ENCODE measurements around the gene PORCN.
"Not testable (repeated sequence)": the region's sequence is repeated elsewhere in the genome, so short reads cannot be mapped to it uniquely, and the experiment has no call there.

PORCN gene

DNA sequence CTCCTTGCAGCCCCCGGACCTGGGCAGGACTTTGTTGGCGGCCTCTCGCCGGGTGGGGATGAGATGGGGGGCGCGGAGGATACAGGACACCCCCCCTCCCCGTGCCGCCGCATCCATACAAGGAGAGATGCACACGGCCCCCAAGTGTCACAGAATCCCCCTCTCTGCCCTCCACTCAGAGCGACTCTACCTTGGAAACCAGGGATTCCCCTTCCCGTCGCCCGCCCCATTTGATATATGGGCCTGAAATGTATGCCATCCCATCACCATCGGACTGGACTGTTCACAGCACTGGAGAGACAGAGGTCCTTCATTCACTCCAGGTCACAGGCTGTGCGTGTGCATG is 426 bp downstream of the PORCN start:
- in situ Hi-C loops (cut with MboI; ENCODE audit: low sequenced_read_pairs) = no loop called here
- Histone ChIP-seq H3K4me1 (peaks cover 13% of the 10 kb centered on the region), H3K27me3 (ENCODE audit: low read depth) (no peaks in the 10 kb centered on the region), H3K4me3 (peak overlapping the region; percentile 72), H3K36me3 (replicated peaks) (peaks cover 3% of the 10 kb centered on the region; the same call in 1 of the 2 replicates), H3K9me3 (no peaks in the 10 kb centered on the region)
- DNase-seq (ENCODE audit: low spot score in 2 of 2) = no peak

DNA sequence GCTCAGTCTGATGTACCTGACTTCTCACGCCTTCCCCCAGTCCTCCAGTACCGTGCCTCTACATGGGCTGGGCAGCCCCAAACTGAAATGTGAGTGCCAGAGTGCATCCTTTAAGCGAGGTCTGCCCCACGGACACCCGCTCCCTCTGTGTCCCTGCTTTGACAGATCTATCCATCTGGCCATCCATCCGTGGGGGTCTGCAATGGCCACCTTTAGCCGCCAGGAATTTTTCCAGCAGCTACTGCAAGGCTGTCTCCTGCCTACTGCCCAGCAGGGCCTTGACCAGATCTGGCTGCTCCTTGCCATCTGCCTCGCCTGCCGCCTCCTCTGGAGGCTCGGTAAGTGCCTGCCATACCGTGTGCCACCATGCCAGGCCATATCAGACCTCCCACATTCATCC is 827 bp downstream of the PORCN start:
- peak overlapping the region; percentile 72 for H3K4me3 ChIP-seq
- H3K27me3 ChIP-seq (ENCODE audit: low read depth) = no peaks in the 10 kb centered on the region
- in situ Hi-C loops (cut with MboI; ENCODE audit: low sequenced_read_pairs) = no loop called here
- H3K36me3 ChIP-seq (replicated peaks) = peaks cover 3% of the 10 kb centered on the region; the same call in 1 of the 2 replicates
- DNase-seq (ENCODE audit: low spot score in 2 of 2) = no peak
- H3K9me3 ChIP-seq = no peaks in the 10 kb centered on the region
- H3K4me1 ChIP-seq = peaks cover 13% of the 10 kb centered on the region

DNA sequence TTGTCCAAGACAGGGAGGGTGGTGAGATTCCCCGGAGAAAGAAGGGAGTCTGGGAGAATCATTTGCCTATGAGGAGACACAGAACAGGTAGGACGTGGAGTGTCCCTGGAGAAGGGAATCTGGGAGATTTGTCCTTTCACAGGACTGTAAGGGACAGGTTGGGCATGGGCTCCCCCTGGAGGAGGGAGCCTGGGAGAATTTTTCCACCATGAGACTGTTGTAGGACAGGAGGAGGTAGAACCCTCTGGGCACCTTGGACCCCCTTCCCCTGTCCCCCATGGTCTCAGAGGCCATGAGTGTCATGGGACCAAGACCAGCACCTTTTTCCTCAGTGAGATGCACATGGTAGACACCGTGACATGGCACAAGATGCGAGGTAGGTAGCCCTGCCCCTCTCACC is 2.8 kb downstream of the PORCN start:
- in situ Hi-C loops (cut with MboI; ENCODE audit: low sequenced_read_pairs) = no loop called here
- no peak overlapping the region for H3K4me3 ChIP-seq
- H3K9me3 ChIP-seq = no peaks in the 10 kb centered on the region
- DNase-seq (ENCODE audit: low spot score in 2 of 2) = peak in 1 of 2 experiments; percentile 39
- no peaks in the 10 kb centered on the region for H3K27me3 ChIP-seq (ENCODE audit: low read depth)
- H3K4me1 ChIP-seq = peaks cover 13% of the 10 kb centered on the region
- H3K36me3 ChIP-seq (replicated peaks) = peaks cover 3% of the 10 kb centered on the region; the same call in 1 of the 2 replicates

DNA sequence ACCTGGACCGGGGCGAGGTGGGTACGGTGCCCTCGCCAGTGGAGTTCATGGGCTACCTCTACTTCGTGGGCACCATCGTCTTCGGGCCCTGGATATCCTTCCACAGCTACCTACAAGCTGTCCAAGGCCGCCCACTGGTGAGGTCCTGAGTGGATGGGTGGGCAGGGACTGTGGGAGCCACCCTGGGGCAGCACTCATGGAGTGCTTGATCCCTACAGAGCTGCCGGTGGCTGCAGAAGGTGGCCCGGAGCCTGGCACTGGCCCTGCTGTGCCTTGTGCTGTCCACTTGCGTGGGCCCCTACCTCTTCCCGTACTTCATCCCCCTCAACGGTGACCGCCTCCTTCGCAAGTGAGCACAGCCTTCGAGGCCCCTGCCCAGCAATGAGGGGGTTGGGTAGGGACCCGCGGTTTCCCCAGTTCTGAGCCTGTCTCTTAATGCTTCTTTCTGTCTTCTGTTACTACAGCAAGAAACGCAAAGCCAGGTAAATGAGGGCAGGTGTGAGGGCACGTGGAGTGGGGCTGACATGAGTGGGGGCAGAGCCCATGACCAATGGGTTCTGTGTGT is 3.7 kb downstream of the PORCN start:
- DNase-seq (ENCODE audit: low spot score in 2 of 2) = no peak
- no peaks in the 10 kb centered on the region for H3K9me3 ChIP-seq
- in situ Hi-C loops (cut with MboI; ENCODE audit: low sequenced_read_pairs) = no loop called here
- H3K36me3 ChIP-seq (replicated peaks) = peaks cover 3% of the 10 kb centered on the region; the same call in 1 of the 2 replicates
- H3K4me3 ChIP-seq = no peak overlapping the region
- H3K4me1 ChIP-seq = peaks cover 6% of the 10 kb centered on the region
- H3K27me3 ChIP-seq (ENCODE audit: low read depth) = no peaks in the 10 kb centered on the region

DNA sequence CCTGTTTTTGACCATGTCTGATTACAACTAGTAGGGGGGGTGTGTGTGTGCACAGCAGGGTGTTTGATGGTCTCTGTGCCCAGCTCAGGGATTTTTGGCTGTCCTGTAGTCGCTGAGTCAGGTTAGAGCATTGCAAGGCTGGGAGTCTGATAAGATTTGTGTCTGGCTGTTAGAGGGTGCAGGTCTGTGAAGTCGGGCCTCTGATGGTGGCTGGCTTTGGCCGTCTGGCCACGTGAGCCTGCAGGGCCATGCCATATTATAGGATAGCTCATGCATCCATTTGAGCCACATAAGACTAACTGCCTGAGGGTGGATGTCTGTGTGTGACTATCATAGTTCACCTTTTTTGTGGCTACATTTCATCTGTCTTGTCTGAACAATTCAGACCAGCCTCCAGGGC is 4.9 kb downstream of the PORCN start:
- in situ Hi-C loops (cut with MboI; ENCODE audit: low sequenced_read_pairs) = no loop called here
- H3K36me3 ChIP-seq (replicated peaks) = peaks cover 3% of the 10 kb centered on the region; the same call in 1 of the 2 replicates
- H3K27me3 ChIP-seq (ENCODE audit: low read depth) = no peaks in the 10 kb centered on the region
- no peaks in the 10 kb centered on the region for H3K9me3 ChIP-seq
- H3K4me3 ChIP-seq = no peak overlapping the region
- DNase-seq (ENCODE audit: low spot score in 2 of 2) = no peak
- no peaks in the 10 kb centered on the region for H3K4me1 ChIP-seq

DNA sequence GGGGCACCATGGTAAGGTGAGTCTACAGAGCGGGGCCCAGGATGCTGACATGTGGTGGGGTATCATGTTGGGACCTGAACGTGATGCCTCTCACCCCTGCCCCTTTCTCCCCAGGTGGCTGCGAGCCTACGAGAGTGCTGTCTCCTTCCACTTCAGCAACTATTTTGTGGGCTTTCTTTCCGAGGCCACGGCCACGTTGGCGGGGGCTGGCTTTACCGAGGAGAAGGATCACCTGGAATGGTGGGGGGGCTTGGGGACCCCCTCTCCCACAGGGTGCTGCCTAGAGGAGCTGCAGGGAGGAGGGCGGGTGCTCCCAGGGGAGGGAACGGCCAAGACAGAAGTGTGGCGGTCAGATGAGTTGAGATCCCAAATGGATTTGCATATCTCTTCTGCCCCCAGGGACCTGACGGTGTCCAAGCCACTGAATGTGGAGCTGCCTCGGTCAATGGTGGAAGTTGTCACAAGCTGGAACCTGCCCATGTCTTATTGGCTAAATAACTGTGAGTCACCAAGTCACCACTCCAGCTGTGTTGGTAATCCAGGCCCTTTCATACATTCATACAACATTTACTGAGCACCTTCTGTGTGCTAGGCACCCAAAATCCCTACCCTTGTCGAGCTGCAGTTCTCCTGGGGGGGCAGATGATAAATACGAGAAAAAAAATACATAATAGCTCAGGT is 5.5 kb downstream of the PORCN start:
- Histone ChIP-seq H3K27me3 (ENCODE audit: low read depth) (no peaks in the 10 kb centered on the region), H3K36me3 (replicated peaks) (peaks cover 3% of the 10 kb centered on the region; the same call in 1 of the 2 replicates), H3K9me3 (no peaks in the 10 kb centered on the region), H3K4me3 (no peak overlapping the region), H3K4me1 (no peaks in the 10 kb centered on the region)
- DNase-seq (ENCODE audit: low spot score in 2 of 2) = no peak
- in situ Hi-C loops (cut with MboI; ENCODE audit: low sequenced_read_pairs) = no loop called here

DNA sequence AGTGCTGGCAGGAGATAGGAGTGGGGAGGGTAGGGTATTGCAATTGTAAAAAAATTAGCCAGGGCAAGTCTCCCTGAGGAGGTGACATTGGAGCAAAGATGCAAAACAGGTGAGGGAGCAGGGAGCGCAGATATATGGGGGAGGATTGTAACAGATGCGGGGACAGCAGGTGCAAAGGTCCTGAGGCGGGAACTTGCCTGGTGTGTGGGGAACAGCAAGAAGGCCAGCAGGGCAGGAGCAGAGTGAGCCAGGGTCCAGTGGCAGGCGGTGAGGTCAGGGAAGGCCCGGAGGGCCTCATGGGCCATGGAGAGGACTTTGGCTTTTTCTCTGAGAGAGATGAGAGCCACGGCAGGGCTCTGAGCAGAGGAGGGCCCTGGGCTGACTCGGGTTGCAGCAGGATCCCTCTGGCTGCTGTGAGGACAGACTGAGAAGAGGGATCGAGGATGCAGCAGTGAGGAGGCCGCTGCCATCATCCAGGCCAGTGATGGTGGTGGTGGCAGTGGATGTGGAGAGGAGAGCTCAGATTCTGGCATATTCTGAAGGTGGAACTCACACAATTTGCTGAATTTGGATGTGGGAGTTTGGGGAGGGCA is 6.2 kb downstream of the PORCN start:
- Histone ChIP-seq H3K4me1 (no peaks in the 10 kb centered on the region), H3K36me3 (replicated peaks) (peaks cover 3% of the 10 kb centered on the region; the same call in 1 of the 2 replicates), H3K27me3 (ENCODE audit: low read depth) (no peaks in the 10 kb centered on the region), H3K4me3 (no peak overlapping the region), H3K9me3 (no peaks in the 10 kb centered on the region)
- no peak for DNase-seq (ENCODE audit: low spot score in 2 of 2)
- in situ Hi-C loops (cut with MboI; ENCODE audit: low sequenced_read_pairs) = no loop called here

DNA sequence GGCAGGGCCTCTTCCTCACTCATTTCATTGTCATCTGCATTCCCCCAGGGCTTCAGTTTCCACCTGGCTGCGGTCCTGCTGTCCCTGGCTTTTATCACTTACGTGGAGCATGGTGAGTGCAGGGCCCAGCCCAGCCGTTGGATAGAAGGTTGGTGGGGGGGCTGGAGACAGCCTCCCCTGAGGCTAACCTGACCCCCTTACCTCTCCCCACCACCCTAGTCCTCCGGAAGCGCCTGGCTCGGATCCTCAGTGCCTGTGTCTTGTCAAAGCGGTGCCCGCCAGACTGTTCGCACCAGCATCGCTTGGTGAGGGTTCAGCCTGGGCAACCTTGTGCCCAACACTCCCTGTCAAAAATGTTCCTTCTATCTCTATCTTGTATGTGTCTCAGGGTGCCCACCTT is 7.0 kb downstream of the PORCN start:
- Histone ChIP-seq H3K9me3 (no peaks in the 10 kb centered on the region), H3K36me3 (replicated peaks) (peaks cover 3% of the 10 kb centered on the region; the same call in 1 of the 2 replicates), H3K27me3 (ENCODE audit: low read depth) (no peaks in the 10 kb centered on the region), H3K4me1 (peaks cover under 1% of the 10 kb centered on the region), H3K4me3 (no peak overlapping the region)
- DNase-seq (ENCODE audit: low spot score in 2 of 2) = no peak
- in situ Hi-C loops (cut with MboI; ENCODE audit: low sequenced_read_pairs) = no loop called here

DNA sequence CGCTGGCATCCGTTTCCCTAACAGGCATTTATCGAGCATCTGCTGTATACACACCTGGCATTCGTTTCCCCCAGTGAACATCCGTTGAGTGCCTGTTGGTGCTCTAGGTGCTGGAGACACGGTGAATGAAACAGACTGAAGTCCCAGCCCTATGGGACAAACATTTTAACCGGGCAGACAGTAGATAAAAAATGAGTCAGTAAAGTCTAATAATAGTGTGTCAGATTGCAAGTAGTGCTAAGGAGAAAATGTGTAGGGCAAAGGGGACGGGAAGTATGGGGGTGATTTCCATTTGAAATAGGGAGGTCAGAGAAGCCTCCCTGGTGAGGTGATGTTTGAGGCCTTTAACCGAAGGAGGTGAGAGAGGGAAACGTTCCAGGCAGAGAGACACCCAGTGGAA is 7.5 kb downstream of the PORCN start:
- H3K4me3 ChIP-seq = no peak overlapping the region
- DNase-seq (ENCODE audit: low spot score in 2 of 2) = no peak
- H3K36me3 ChIP-seq (replicated peaks) = peaks cover 3% of the 10 kb centered on the region; the same call in 1 of the 2 replicates
- peaks cover 4% of the 10 kb centered on the region for H3K4me1 ChIP-seq
- H3K9me3 ChIP-seq = no peaks in the 10 kb centered on the region
- no peaks in the 10 kb centered on the region for H3K27me3 ChIP-seq (ENCODE audit: low read depth)
- in situ Hi-C loops (cut with MboI; ENCODE audit: low sequenced_read_pairs) = no loop called here

DNA sequence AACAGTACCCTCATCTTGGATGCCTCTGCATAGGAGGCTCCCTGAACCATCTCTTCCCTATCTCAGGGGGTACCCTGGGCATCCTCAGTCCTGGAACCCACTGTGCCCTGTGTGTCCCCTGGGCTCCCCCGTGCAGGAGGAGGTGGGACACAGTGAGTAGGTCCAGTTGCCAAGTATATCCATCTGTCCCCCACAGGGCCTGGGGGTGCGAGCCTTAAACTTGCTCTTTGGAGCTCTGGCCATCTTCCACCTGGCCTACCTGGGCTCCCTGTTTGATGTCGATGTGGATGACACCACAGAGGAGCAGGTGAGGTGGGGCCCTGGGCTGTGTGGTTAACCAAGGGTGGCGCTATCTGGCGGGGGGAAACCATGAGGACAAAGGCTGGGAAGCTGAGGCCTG is 8.2 kb downstream of the PORCN start:
- DNase-seq (ENCODE audit: low spot score in 2 of 2) = no peak
- H3K27me3 ChIP-seq (ENCODE audit: low read depth) = no peaks in the 10 kb centered on the region
- peaks cover 3% of the 10 kb centered on the region; the same call in 1 of the 2 replicates for H3K36me3 ChIP-seq (replicated peaks)
- in situ Hi-C loops (cut with MboI; ENCODE audit: low sequenced_read_pairs) = no loop called here
- H3K4me1 ChIP-seq = peaks cover 4% of the 10 kb centered on the region
- H3K4me3 ChIP-seq = no peak overlapping the region
- no peaks in the 10 kb centered on the region for H3K9me3 ChIP-seq

DNA sequence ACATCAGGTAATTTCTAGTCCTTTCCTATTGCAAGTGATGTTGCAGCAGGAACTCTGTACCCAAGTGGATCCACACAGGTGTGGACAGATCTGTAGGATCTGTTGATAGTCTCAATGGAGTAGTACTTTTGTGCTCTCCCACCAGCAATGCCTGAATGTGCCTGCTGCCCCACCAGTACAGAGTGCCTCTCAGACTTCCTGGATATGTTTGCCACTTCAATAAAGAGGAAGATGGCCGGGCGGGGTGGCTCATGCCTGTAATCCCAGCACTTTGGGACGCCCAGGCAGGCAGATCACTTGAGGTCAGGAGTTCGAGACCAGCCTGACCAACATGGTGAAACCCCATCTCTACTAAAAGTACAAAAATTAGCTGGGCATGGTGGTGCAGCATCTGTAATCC is 10.7 kb downstream of the PORCN start:
- peaks cover 17% of the 10 kb centered on the region for H3K36me3 ChIP-seq (replicated peaks)
- in situ Hi-C loops (cut with MboI; ENCODE audit: low sequenced_read_pairs); H3K4me1 ChIP-seq; H3K27me3 ChIP-seq (ENCODE audit: low read depth); H3K9me3 ChIP-seq; DNase-seq (ENCODE audit: low spot score in 2 of 2); H3K4me3 ChIP-seq: not testable (repeated sequence)

DNA sequence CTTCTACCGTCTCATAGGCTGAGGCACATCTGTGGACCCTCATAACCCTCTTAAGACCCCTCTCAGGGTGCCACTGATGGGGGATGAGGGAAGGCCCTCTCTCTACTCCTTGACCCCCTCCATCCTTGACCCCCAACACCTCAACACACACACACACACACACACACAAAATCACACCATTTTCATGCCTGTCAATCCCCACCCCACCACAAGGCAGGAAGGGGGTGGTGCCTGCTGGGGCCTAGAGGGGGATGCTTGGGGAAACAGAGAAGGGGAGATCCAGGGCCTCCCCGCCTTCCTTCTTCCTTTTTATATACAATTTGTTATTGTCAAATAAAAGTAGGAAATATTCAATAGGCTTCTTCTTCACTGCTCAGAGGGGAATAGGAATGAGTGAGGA is 11.7 kb downstream of the PORCN start:
- in situ Hi-C loops (cut with MboI; ENCODE audit: low sequenced_read_pairs) = no loop called here
- DNase-seq (ENCODE audit: low spot score in 2 of 2) = no peak
- H3K9me3 ChIP-seq = no peaks in the 10 kb centered on the region
- peaks cover 13% of the 10 kb centered on the region for H3K4me1 ChIP-seq
- H3K27me3 ChIP-seq (ENCODE audit: low read depth) = no peaks in the 10 kb centered on the region
- H3K36me3 ChIP-seq (replicated peaks) = peaks cover 27% of the 10 kb centered on the region
- no peak overlapping the region for H3K4me3 ChIP-seq

DNA sequence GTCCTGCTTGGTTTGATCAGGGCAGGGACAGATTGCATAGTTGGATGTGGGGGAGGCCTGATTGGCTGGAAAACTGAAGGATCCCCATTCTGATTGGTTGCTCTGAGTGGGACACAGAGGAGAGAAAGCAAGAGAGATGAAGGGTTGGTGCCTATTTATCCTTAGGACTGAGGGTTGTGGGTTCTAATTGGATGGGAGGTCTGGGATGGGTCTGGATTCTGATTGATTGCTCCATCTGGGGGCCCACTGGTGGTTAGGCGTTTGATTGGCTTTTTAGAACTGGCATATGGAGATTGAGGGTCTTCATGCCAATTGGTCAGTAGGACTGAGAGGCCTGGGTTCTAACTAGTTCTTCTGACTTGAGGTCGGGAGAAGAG is 12.2 kb downstream of the PORCN start:
- DNase-seq (ENCODE audit: low spot score in 2 of 2) = peak in 1 of 2 experiments; percentile 39
- H3K36me3 ChIP-seq (replicated peaks) = peaks cover 32% of the 10 kb centered on the region
- H3K4me1 ChIP-seq = peaks cover 13% of the 10 kb centered on the region
- H3K4me3 ChIP-seq = peak overlapping the region; percentile 65
- H3K9me3 ChIP-seq = no peaks in the 10 kb centered on the region
- H3K27me3 ChIP-seq (ENCODE audit: low read depth) = no peaks in the 10 kb centered on the region
- in situ Hi-C loops (cut with MboI; ENCODE audit: low sequenced_read_pairs) = no loop called here

All from HAP-1 (cell line).